K562 (cell line): ENCODE measurements around the gene FGF14. TPM values are rescaled to one million over a fixed set of nuclear protein-coding genes. Genes with fewer than 3 reads are reported as not detected.

ENCODE experiments used
- ATAC-seq: fragments of 200-7000 bp; cut with Tn5 transposase; 3 replicates; pipeline ENCODE4 v1.9.1; 2020; ENCODE audit warnings: moderate library complexity
- BruUV-seq: library from RNA; stranded (reverse); fragments of 400-500 nt; replicated peaks from 2 replicates; lab custom pipeline; 2021; lab: Mats Ljungman, UMichigan
- CTCF ChIA-PET: fragments of 300-600 bp; formaldehyde crosslinking; extraction: SDS; loops from one replicate; lab custom pipeline; 2021; ENCODE audit warnings: low intra/inter-chr PET ratio; lab: Yijun Ruan, JAX
- POLR2A ChIA-PET: fragments of 300-600, 350-650 bp; sonication (Branson Sonifier 250); formaldehyde crosslinking; extraction: SDS; loops from one replicate; lab custom pipeline; 2021; ENCODE audit warnings: antibody characterized with exemption, inconsistent platforms; lab: Yijun Ruan, JAX
- DNase-seq, 4 experiments: peaks; one replicate each; pipeline versions ENCODE4 v3.0.0 to v3.0.0-alpha.2; 2011 to 2018; ENCODE audit warnings: low spot score in 3 of 4, mixed read lengths in 3 of 4; ENCODE audit errors: extremely low read depth in 1 of 4
- FAIRE-seq: peaks from 2 replicates; lab custom pipeline; 2011; peaks lifted over from hg19 to GRCh38; lab: Jason Lieb, UNC
- H2AFZ ChIP-seq: 2 replicates; pipeline ENCODE4 v1.6.0; 2011; ENCODE audit warnings: low read depth, low read length, control low read depth, inconsistent platforms
- H3K27ac ChIP-seq: fragments of 200-600 bp; 3 replicates; pipeline ENCODE4 v1.8.0; 2011; ENCODE audit warnings: low read depth, mild to moderate bottlenecking, control low read depth, inconsistent platforms, low read length, moderate library complexity, mixed read lengths; ENCODE audit errors: extremely low read depth
- H3K27me3 ChIP-seq, 2 experiments: fragments of 300-600 bp in 1 of 2; 2 replicates in 1 of 2; 3 replicates in 1 of 2; pipeline versions ENCODE4 v1.6.0 to v1.8.0; 2011; ENCODE audit warnings: inconsistent platforms in 2 of 2, low read length in 2 of 2, mild to moderate bottlenecking in 1 of 2, mixed read lengths in 1 of 2, moderate library complexity in 1 of 2; ENCODE audit not compliant: control insufficient read depth in 2 of 2, insufficient read depth in 2 of 2
- H3K36me3 ChIP-seq: fragments of 300-600 bp; 3 replicates; pipeline ENCODE4 v1.8.0; 2011; ENCODE audit warnings: mild to moderate bottlenecking, low read length, inconsistent platforms; ENCODE audit not compliant: control insufficient read depth, insufficient read depth
- H3K4me1 ChIP-seq, 2 experiments: fragments of 200-600 bp in 1 of 2; replicated peaks in 1 of 2; 2 replicates in 1 of 2; 3 replicates in 1 of 2; pipeline versions ENCODE4 v1.5.1 to v1.8.0; 2011; ENCODE audit warnings: inconsistent platforms in 2 of 2, low read length in 2 of 2, mild to moderate bottlenecking in 1 of 2, mixed read lengths in 1 of 2, moderate library complexity in 1 of 2; ENCODE audit not compliant: control insufficient read depth in 2 of 2, insufficient read depth in 2 of 2
- H3K4me2 ChIP-seq: 2 replicates; pipeline ENCODE4 v1.6.1; 2011; ENCODE audit warnings: low read length, control low read depth, inconsistent platforms, mixed read lengths; ENCODE audit not compliant: insufficient read depth
- H3K4me3 ChIP-seq: fragments of 200-600 bp; sonication (generic), shearing (Covaris generic); 2 replicates; pipeline ENCODE4 v1.5.1; 2016; ENCODE audit warnings: control low read depth, inconsistent platforms
- H3K79me2 ChIP-seq: fragments of 200-600 bp; 3 replicates; pipeline ENCODE4 v1.8.0; 2011; ENCODE audit warnings: low read length, inconsistent platforms; ENCODE audit not compliant: control insufficient read depth, insufficient read depth
- H3K9ac ChIP-seq, 2 experiments: 2 replicates each; pipeline versions ENCODE4 v1.6.0 to v1.6.1; 2011; ENCODE audit warnings: low read depth in 2 of 2, low read length in 2 of 2, control low read depth in 1 of 2, inconsistent platforms in 1 of 2, mild to moderate bottlenecking in 1 of 2, mixed read lengths in 1 of 2; ENCODE audit not compliant: insufficient read depth in 1 of 2
- H3K9me1 ChIP-seq: one replicate; pipeline ENCODE4 v1.6.0; 2011; ENCODE audit warnings: inconsistent platforms, mild to moderate bottlenecking, low read length, moderate library complexity; ENCODE audit not compliant: control insufficient read depth, insufficient read depth
- H3K9me3 ChIP-seq: replicated peaks from 2 replicates; pipeline ENCODE4 v1.5.1; 2011; ENCODE audit warnings: low read depth, low read length, inconsistent platforms; ENCODE audit not compliant: control insufficient read depth, insufficient read depth
- H4K20me1 ChIP-seq: replicated peaks from 2 replicates; pipeline ENCODE4 v1.6.1; 2011; ENCODE audit warnings: low read length, inconsistent platforms, mixed read lengths; ENCODE audit not compliant: control insufficient read depth, insufficient read depth
- ATF3 ChIP-seq, 2 experiments: fragments of 450-650 bp in 1 of 2; sonication (generic) in 1 of 2; formaldehyde crosslinking in 1 of 2; IDR thresholded peaks in 1 of 2; conservative IDR thresholded peaks in 1 of 2; 2 replicates each; pipeline versions ENCODE4 v1.6.1 to v1.8.1; 2016 to 2023; ENCODE audit warnings: mild to moderate bottlenecking in 2 of 2, moderate library complexity in 2 of 2, inconsistent platforms in 1 of 2, missing genetic modification reagents in 1 of 2
- KLF6 ChIP-seq: fragments of 250-450 bp; sonication (Bioruptor Pico); IDR thresholded peaks from 2 replicates; pipeline ENCODE4 v1.4.0; 2020; ENCODE audit warnings: mild to moderate bottlenecking, moderate library complexity, borderline replicate concordance
- MAX ChIP-seq: sonication (generic); formaldehyde crosslinking; IDR thresholded peaks from 2 replicates; pipeline ENCODE4 v1.9.0; 2022; ENCODE audit warnings: mild to moderate bottlenecking, missing genetic modification reagents
- MYBL2 ChIP-seq, 2 experiments: fragments of 450-650 bp in 1 of 2; sonication (generic) in 1 of 2; formaldehyde crosslinking in 1 of 2; IDR thresholded peaks; 2 replicates each; pipeline versions ENCODE4 v1.6.1 to v1.8.1; 2017 to 2022; ENCODE audit warnings: borderline replicate concordance in 1 of 2, inconsistent platforms in 1 of 2, low read depth in 1 of 2, mild to moderate bottlenecking in 1 of 2, missing genetic modification reagents in 1 of 2, moderate library complexity in 1 of 2
- NR1H2 ChIP-seq: sonication (generic); formaldehyde crosslinking; IDR thresholded peaks from 2 replicates; pipeline ENCODE4 v1.4.0; 2020; ENCODE audit warnings: mild to moderate bottlenecking, missing genetic modification reagents
- SUPT5H ChIP-seq: fragments of 450-650 bp; IDR thresholded peaks from 2 replicates; pipeline ENCODE4 v1.6.1; 2016
- TRIM25 ChIP-seq: fragments of 450-650 bp; IDR thresholded peaks from 2 replicates; pipeline ENCODE4 v1.7.0; 2016; ENCODE audit warnings: borderline replicate concordance
- ZBTB12 ChIP-seq: fragments of 250-450 bp; sonication (Bioruptor Pico); IDR thresholded peaks from 2 replicates; pipeline ENCODE4 v1.4.0; 2020
- WGBS: fragments of 100-300 bp; shearing (Covaris generic); methylation state at CpG from one replicate; pipeline ENCODE4 v1.1.6; 2016; ENCODE audit warnings: low coverage, mixed read lengths; ENCODE audit not compliant: insufficient coverage; ENCODE audit errors: missing lambda C conversion rate; 5-methylcytosine and 5-hydroxymethylcytosine counted together
- in situ Hi-C: fragments of 300-500 bp; cut with MboI; formaldehyde crosslinking; loops from 4 replicates; pipeline ENCODE4 v1.15.0; 2018; ENCODE audit warnings: inconsistent platforms, mixed read lengths
- intact Hi-C: fragments of 100-400 bp; cut with micrococcal nuclease; formaldehyde crosslinking; loops from 2 replicates; pipeline ENCODE4 v1.14.2; 2022
- polyA plus RNA-seq, 8 experiments: library from polyadenylated mRNA; depleted of rRNA in 4 of 8; stranded (reverse) in 5 of 8; unstranded in 3 of 8; fragments of >200 nt; fragmentation: Nextera tagmentation in 2 of 8; fragmentation: Illumina TruSeq in 1 of 8; extraction: Ambion mirVana in 2 of 8; extraction: Trizol in 1 of 8; gene quantifications; 2 replicates each; pipeline versions ENCODE4 v1.2.1 to v1.2.3, GENCODE V29; 2011 to 2014; ENCODE audit warnings: inconsistent platforms in 1 of 8, missing spikeins in 1 of 8
- total RNA-seq, 7 experiments: library from RNA; depleted of rRNA in 6 of 7; stranded (reverse); fragments of >200 nt in 6 of 7; fragmentation: Illumina TruSeq in 2 of 7; extraction: Trizol in 2 of 7; gene quantifications; 2 replicates each; pipeline versions ENCODE4 v1.2.1 to v1.2.3, GENCODE V29; 2011 to 2021; ENCODE audit warnings: low replicate concordance in 1 of 7

FGF14 gene
- total and polyA plus RNA-seq, 9 of the 15 experiments (the other 6 are each of a cell fraction or from before 2014, with no cell fraction given), result not detected

- DNase-seq, result no peak
- no peaks in the 10 kb centered on the region for H3K9me3 ChIP-seq
- in situ Hi-C loops, result no loop called here
- no peaks in the 10 kb centered on the region for H3K27me3 ChIP-seq
- H3K79me2 ChIP-seq, result no peaks in the 10 kb centered on the region
- WGBS, result 3% methylated on average over 3 of the region's 3 CpGs
- CTCF ChIA-PET, result no interaction called here
- H3K27ac ChIP-seq, result no peak overlapping the region
- no peaks in the 10 kb centered on the region for H3K36me3 ChIP-seq
- no peak overlapping the region for H3K9ac ChIP-seq
- no peak for FAIRE-seq
- H3K4me1 ChIP-seq, result no peaks in the 10 kb centered on the region
- no peak for TF ChIP-seq NR1H2 (CRISPR knock-in tag)
- TF ChIP-seq KLF6, result no peak
- no peak for TF ChIP-seq MAX (CRISPR knock-in tag)
- TF ChIP-seq, all 486 proteins: peak for 0
- intact Hi-C loops, result no loop called here
- POLR2A ChIA-PET, result no interaction called here
- no peak overlapping the region for H3K4me3 ChIP-seq
- BruUV-seq, result no TSS peak
- H3K9me1 ChIP-seq, result no peaks in the 10 kb centered on the region
- no peaks in the 10 kb centered on the region for H4K20me1 ChIP-seq
- H2AFZ ChIP-seq, result no peak overlapping the region
- no peak for ATAC-seq
- H3K4me2 ChIP-seq, result no peak overlapping the region
Measured at GRCh38 chr13:102244607-102245227, 157.1 kb downstream of the FGF14 start.

GRCh38 chr13:102240110-102240509 is 161.7 kb downstream of the FGF14 start:
- WGBS, result 0% methylated on average over 3 of the region's 3 CpGs
- Histone ChIP-seq H3K79me2 (no peaks in the 10 kb centered on the region), H3K27ac (no peak overlapping the region), H3K36me3 (no peaks in the 10 kb centered on the region), H4K20me1 (no peaks in the 10 kb centered on the region), H3K4me3 (no peak overlapping the region), H3K4me1 (no peaks in the 10 kb centered on the region), H3K27me3 (no peaks in the 10 kb centered on the region), H3K9ac (no peak overlapping the region), H3K9me1 (no peaks in the 10 kb centered on the region), H3K4me2 (no peak overlapping the region), H3K9me3 (no peaks in the 10 kb centered on the region), H2AFZ (no peak overlapping the region)
- intact Hi-C loops (no loop called here), in situ Hi-C loops (no loop called here)
- DNase-seq (no peak), FAIRE-seq (no peak), ATAC-seq (no peak)
- CTCF ChIA-PET, result no interaction called here
- POLR2A ChIA-PET, result no interaction called here
- no TSS peak for BruUV-seq
- TF ChIP-seq TRIM25 (no peak), ZBTB12 (CRISPR knock-in tag) (no peak), ATF3 (IDR thresholded peaks at IDR 0.05) (no peak), ATF3 (CRISPR knock-in tag; conservative IDR thresholded peaks at IDR 0.05) (no peak), SUPT5H (no peak), MYBL2 (IDR thresholded peaks at IDR 0.05; ENCODE audit: low read depth) (no peak), MYBL2 (CRISPR knock-in tag; IDR thresholded peaks at IDR 0.05; ENCODE audit: borderline replicate concordance) (no peak)
